ENCODE measurements around the gene SNN. TPM values are rescaled to one million over a fixed set of nuclear protein-coding genes. Genes with fewer than 3 reads are reported as not detected.

The SNN gene
- total and polyA plus RNA-seq, 2 donors (not counting 1 experiment from before 2014, with no cell fraction given) = 55.4 to 63.3 TPM

GRCh38 chr16:11633113-11633512 lies 35.1 kb upstream of the SNN start:
- Histone ChIP-seq H3K79me2 (ENCODE audit: control insufficient read depth, insufficient read depth, low read length) (no peaks in the 10 kb centered on the region), H3K9ac (ENCODE audit: low read length) (no peak overlapping the region), H4K20me1 (ENCODE audit: control insufficient read depth, insufficient read depth, low read length, poor library complexity, severe bottlenecking) (no peaks in the 10 kb centered on the region), H3K4me1 (ENCODE audit: control insufficient read depth in 2 of 2, insufficient read depth in 2 of 2, low read length in 2 of 2) (peaks cover 22 to 40% of the 10 kb centered on the region in 2 donors), H3K4me3 (ENCODE audit: control extremely low read depth in 1 of 5, extremely low read depth in 1 of 5, insufficient read depth in 1 of 5, low read depth in 2 of 5, low read length in 4 of 5) (no peak overlapping the region), H3K36me3 (replicated peaks in 1 of 2; ENCODE audit: control extremely low read depth in 1 of 2, control insufficient read depth in 1 of 2, extremely low read depth in 1 of 2, insufficient read depth in 2 of 2, low read length in 1 of 2) (no peaks in the 10 kb centered on the region), H3K4me2 (replicated peaks; ENCODE audit: low read depth, low read length, poor library complexity, severe bottlenecking) (no peak overlapping the region), H3K27ac (ENCODE audit: low read length in 2 of 2) (no peak overlapping the region), H3K27me3 (replicated peaks in 1 of 4; ENCODE audit: control extremely low read depth in 1 of 4, control insufficient read depth in 3 of 4, insufficient read depth in 4 of 4, low read length in 3 of 4) (no peaks in the 10 kb centered on the region), H2AFZ (ENCODE audit: insufficient read depth, low read depth, low read length, poor library complexity, severe bottlenecking) (no peak overlapping the region), H3K9me3 (ENCODE audit: control extremely low read depth in 1 of 3, control insufficient read depth in 2 of 3, insufficient read depth in 1 of 3, low read length in 2 of 3) (no peaks in the 10 kb centered on the region)
- 75% methylated on average over 2 of the region's 3 CpGs for WGBS (ENCODE audit: insufficient coverage)
- Mint-ChIP-seq H3K9me3 (ENCODE audit: insufficient read depth) (no peaks in the 10 kb centered on the region), H3K4me1 (peaks cover 31% of the 10 kb centered on the region), H3K27me3 (no peaks in the 10 kb centered on the region), H3K27ac (no peak overlapping the region), H3K4me3 (no peak overlapping the region)
- DNase-seq (no peak), ATAC-seq (ENCODE audit: low read depth) (no peak)
- TF ChIP-seq CTCF (IDR thresholded peaks at IDR 0.05) (no peak), EZH2 (IDR thresholded peaks at IDR 0.05; ENCODE audit: borderline replicate concordance, insufficient read depth, low read depth, low read length, poor library complexity, severe bottlenecking) (no peak)
- intact Hi-C loops (cut with micrococcal nuclease) = no loop called here
- ChIA-PET CTCF (no interaction called here), POLR2A (no interaction called here)

- no peaks in the 10 kb centered on the region for H4K20me1 ChIP-seq (ENCODE audit: control insufficient read depth, insufficient read depth, low read length, poor library complexity, severe bottlenecking)
- H3K4me2 ChIP-seq (replicated peaks; ENCODE audit: low read depth, low read length, poor library complexity, severe bottlenecking) = no peak overlapping the region
- DNase-seq (no peak), ATAC-seq (ENCODE audit: low read depth) (no peak)
- H3K36me3 ChIP-seq (replicated peaks in 1 of 2; ENCODE audit: control extremely low read depth in 1 of 2, control insufficient read depth in 1 of 2, extremely low read depth in 1 of 2, insufficient read depth in 2 of 2, low read length in 1 of 2) = no peaks in the 10 kb centered on the region
- Mint-ChIP-seq H3K27ac (no peak overlapping the region), H3K9me3 (ENCODE audit: insufficient read depth) (no peaks in the 10 kb centered on the region), H3K4me1 (peaks cover 24% of the 10 kb centered on the region), H3K27me3 (no peaks in the 10 kb centered on the region), H3K4me3 (no peak overlapping the region)
- H3K9me3 ChIP-seq (ENCODE audit: control extremely low read depth in 1 of 3, control insufficient read depth in 2 of 3, insufficient read depth in 1 of 3, low read length in 2 of 3) = no peaks in the 10 kb centered on the region
- CTCF ChIA-PET = interaction anchor here (1.2 to 1.4 kb wide), 2 partner anchors 80 to 102 kb away, joined by 3 to 4 read pairs; no protein-coding TSS in a partner anchor
- intact Hi-C loops (cut with micrococcal nuclease) = no loop called here
- TF ChIP-seq EZH2 (IDR thresholded peaks at IDR 0.05; ENCODE audit: borderline replicate concordance, insufficient read depth, low read depth, low read length, poor library complexity, severe bottlenecking) (no peak), CTCF (IDR thresholded peaks at IDR 0.05) (no peak)
- no peaks in the 10 kb centered on the region for H3K79me2 ChIP-seq (ENCODE audit: control insufficient read depth, insufficient read depth, low read length)
- no peak overlapping the region for H2AFZ ChIP-seq (ENCODE audit: insufficient read depth, low read depth, low read length, poor library complexity, severe bottlenecking)
- H3K27ac ChIP-seq (ENCODE audit: low read length in 2 of 2) = no peak overlapping the region
- peaks cover 18 to 28% of the 10 kb centered on the region in 2 donors for H3K4me1 ChIP-seq (ENCODE audit: control insufficient read depth in 2 of 2, insufficient read depth in 2 of 2, low read length in 2 of 2)
- POLR2A ChIA-PET = no interaction called here
- WGBS (ENCODE audit: insufficient coverage) = 30% methylated on average over 4 of the region's 6 CpGs
- no peak overlapping the region for H3K9ac ChIP-seq (ENCODE audit: low read length)
- no peaks in the 10 kb centered on the region for H3K27me3 ChIP-seq (replicated peaks in 1 of 4; ENCODE audit: control extremely low read depth in 1 of 4, control insufficient read depth in 3 of 4, insufficient read depth in 4 of 4, low read length in 3 of 4)
- H3K4me3 ChIP-seq (ENCODE audit: control extremely low read depth in 1 of 5, extremely low read depth in 1 of 5, insufficient read depth in 1 of 5, low read depth in 2 of 5, low read length in 4 of 5) = no peak overlapping the region
These were observed 33.9 kb upstream of the SNN start for GRCh38 chr16:11634312-11634711.

All from B cell (primary cell).